Activated CD8-positive, alpha-beta memory T cell treated with anti-CD3 and anti-CD28 coated beads for 36 hours (primary cell): Measurements from ENCODE around the gene UQCRHL. TPM values are rescaled to one million over a fixed set of nuclear protein-coding genes. Genes with fewer than 3 reads are reported as not detected.

ENCODE experiments used
- CTCF ChIA-PET: fragments of 350-600 bp; sonication (Branson Sonifier 250); formaldehyde crosslinking; loops from one replicate; lab custom pipeline; 2021; ENCODE audit warnings: antibody characterized with exemption; lab: Charles Lee
- POLR2A ChIA-PET: fragments of 350-600 bp; sonication (Branson Sonifier 250); formaldehyde crosslinking; loops from one replicate; lab custom pipeline; 2021; ENCODE audit warnings: antibody characterized with exemption; lab: Charles Lee
- total RNA-seq, 2 experiments: library from RNA; stranded (reverse); gene quantifications; one replicate each; pipeline ENCODE4 v1.2.3, GENCODE V29; 2021

UQCRHL gene
- total RNA-seq, 2 experiments from 2014 or later: 1.6 to 2.0 TPM

GRCh38 chr1:15768388-15768787, 39.1 kb downstream of the UQCRHL start:
- CTCF ChIA-PET: no interaction called here
- POLR2A ChIA-PET: no interaction called here

- ChIA-PET CTCF (no interaction called here), POLR2A (no interaction called here)
Measured at GRCh38 chr1:15767941-15768340, 39.5 kb downstream of the UQCRHL start.

- ChIA-PET CTCF (interaction anchor here (0.6 kb wide), 1 partner anchor 352 kb away, joined by 3 read pairs; no protein-coding TSS in a partner anchor), POLR2A (interaction anchor here (0.6 to 0.7 kb wide), 2 partner anchors 123 to 545 kb away, joined by 3 to 4 read pairs; no protein-coding TSS in a partner anchor)
Measured at GRCh38 chr1:15765495-15766194, 41.8 kb downstream of the UQCRHL start.

GRCh38 chr1:15764890-15765289, 42.6 kb downstream of the UQCRHL start:
- CTCF ChIA-PET: no interaction called here
- POLR2A ChIA-PET: no interaction called here

GRCh38 chr1:15764269-15764764, 43.1 kb downstream of the UQCRHL start:
- POLR2A ChIA-PET: no interaction called here

GRCh38 chr1:15762546-15762945, 44.9 kb downstream of the UQCRHL start:
- POLR2A ChIA-PET: no interaction called here
- CTCF ChIA-PET: interaction anchor here (0.7 kb wide), 1 partner anchor 282 kb away, joined by 3 read pairs; no protein-coding TSS in a partner anchor

More at GRCh38 chr1:15764269-15764764, 43.1 kb downstream of the UQCRHL start:
- CTCF ChIA-PET: no interaction called here

GRCh38 chr1:15761366-15762128, 45.9 kb downstream of the UQCRHL start:
- POLR2A ChIA-PET: no interaction called here
- CTCF ChIA-PET: interaction anchor here (0.7 to 2.6 kb wide), 2 partner anchors 31 to 281 kb away, joined by 3 to 8 read pairs; no protein-coding TSS in a partner anchor

GRCh38 chr1:15760520-15761211, 46.8 kb downstream of the UQCRHL start:
- POLR2A ChIA-PET: interaction anchor here (0.5 to 0.6 kb wide), 2 partner anchors 145 to 674 kb away, joined by 3 to 4 read pairs; no protein-coding TSS in a partner anchor
- CTCF ChIA-PET: interaction anchor here (0.7 to 2.6 kb wide), 3 partner anchors 32 to 440 kb away, joined by 4 to 8 read pairs (median 4); no protein-coding TSS in a partner anchor

- POLR2A ChIA-PET: no interaction called here
- CTCF ChIA-PET: interaction anchor here (2.6 kb wide), 1 partner anchor 33 kb away, joined by 8 read pairs; no protein-coding TSS in a partner anchor
Measured at GRCh38 chr1:15758953-15759661, 48.3 kb downstream of the UQCRHL start.

- CTCF ChIA-PET: no interaction called here
- POLR2A ChIA-PET: no interaction called here
Measured at GRCh38 chr1:15758343-15758931, 49.0 kb downstream of the UQCRHL start, which contains the start of gene FBLIM1. FBLIM1 (plus strand) TSS chr1:15758795; CDS start chr1:15764984, 6,189 bp downstream.

GRCh38 chr1:15757575-15758342, 49.7 kb downstream of the UQCRHL start:
- ChIA-PET CTCF (no interaction called here), POLR2A (no interaction called here)

Other genes starting within 250 kb of the UQCRHL start
- gene AGMAT, start 222.6 kb downstream of the UQCRHL start, total RNA-seq: 10 to 100 TPM; 19.6 to 20.3 TPM
- gene DDI2, start 190.2 kb downstream of the UQCRHL start, total RNA-seq: 10 to 100 TPM; 45.2 to 47.1 TPM
- 10 to 100 TPM; 52.0 to 53.8 TPM for gene PLEKHM2, start 123.3 kb downstream of the UQCRHL start, total RNA-seq
- gene SLC25A34, start 71.4 kb downstream of the UQCRHL start, total RNA-seq: under 1 TPM; 0.75 to 0.80 TPM
- not detected for gene TMEM82, start 65.2 kb downstream of the UQCRHL start, total RNA-seq
- not detected for gene FBLIM1, start 48.9 kb downstream of the UQCRHL start, total RNA-seq
- 10 to 100 TPM; 60.8 to 63.1 TPM for gene SPEN, start 40.1 kb upstream of the UQCRHL start, total RNA-seq
- gene ZBTB17, start 168.5 kb upstream of the UQCRHL start, total RNA-seq: 10 to 100 TPM; 54.8 to 57.9 TPM
- not detected for gene SRARP, start 196.6 kb upstream of the UQCRHL start, total RNA-seq
- not detected for gene HSPB7, start 210.4 kb upstream of the UQCRHL start, total RNA-seq
- gene CLCNKA, start 214.4 kb upstream of the UQCRHL start, total RNA-seq: not detected
- gene CLCNKB, start 236.1 kb upstream of the UQCRHL start, total RNA-seq: not detected